Smooth muscle cell (in vitro differentiated cells): Measurements from ENCODE around the gene ORC6. TPM values are rescaled to one million over a fixed set of nuclear protein-coding genes. Genes with fewer than 3 reads are reported as not detected.
"Not testable (repeated sequence)": the region's sequence is repeated elsewhere in the genome, so short reads cannot be mapped to it uniquely, and the experiment has no call there.

Experiments
- DNase-seq: peaks from one replicate; lab custom pipeline; 2025; ENCODE audit not compliant: unreplicated experiment; lab: John Stamatoyannopoulos, UW
- H2AFZ ChIP-seq: fragments of 200-600 bp; sonication (generic); 2 replicates; pipeline ENCODE4 v1.6.0; 2016; ENCODE audit warnings: antibody characterized with exemption, low read depth, mild to moderate bottlenecking
- H3F3A ChIP-seq: fragments of 200-600 bp; sonication (generic); 2 replicates; pipeline ENCODE4 v1.6.0; 2017; ENCODE audit warnings: antibody characterized with exemption, low read depth
- H3K27ac ChIP-seq: fragments of 200-600 bp; sonication (generic); 2 replicates; pipeline ENCODE4 v1.5.1; 2016; ENCODE audit warnings: low read depth, mild to moderate bottlenecking
- H3K27me3 ChIP-seq: fragments of 200-600 bp; sonication (generic); 2 replicates; pipeline ENCODE4 v1.6.1; 2016; ENCODE audit warnings: low read depth, mild to moderate bottlenecking
- H3K36me3 ChIP-seq: fragments of 200-600 bp; sonication (generic); 2 replicates; pipeline ENCODE4 v1.5.1; 2016; ENCODE audit warnings: low read depth
- H3K4me1 ChIP-seq: fragments of 200-600 bp; sonication (generic); 2 replicates; pipeline ENCODE4 v1.5.1; 2016; ENCODE audit warnings: low read depth
- H3K4me2 ChIP-seq: fragments of 200-600 bp; sonication (generic); 2 replicates; pipeline ENCODE4 v1.6.0; 2016; ENCODE audit warnings: mild to moderate bottlenecking
- H3K4me3 ChIP-seq: fragments of 200-600 bp; sonication (generic); 2 replicates; pipeline ENCODE4 v1.5.1; 2016; ENCODE audit warnings: mild to moderate bottlenecking
- H3K79me2 ChIP-seq: fragments of 200-600 bp; sonication (generic); 2 replicates; pipeline ENCODE4 v1.6.0; 2016; ENCODE audit warnings: low read depth, mild to moderate bottlenecking
- H3K9ac ChIP-seq: fragments of 200-600 bp; sonication (generic); 2 replicates; pipeline ENCODE4 v1.6.0; 2016; ENCODE audit warnings: low read depth
- H3K9me3 ChIP-seq: fragments of 200-600 bp; sonication (generic); replicated peaks from 2 replicates; pipeline ENCODE4 v1.5.1; 2016; ENCODE audit warnings: low read depth
- H4K20me1 ChIP-seq: fragments of 200-600 bp; sonication (generic); 2 replicates; pipeline ENCODE4 v1.6.0; 2016; ENCODE audit warnings: low read depth
- WGBS: methylation state at CpG from one replicate; pipeline ENCODE4 v1.1.7; 2016; ENCODE audit warnings: low lambda C conversion rate; 5-methylcytosine and 5-hydroxymethylcytosine counted together
- polyA plus RNA-seq: library from polyadenylated mRNA; unstranded; fragments of >200 nt; fragmentation: Nextera tagmentation; extraction: Ambion mirVana; gene quantifications from 2 replicates; pipeline ENCODE4 v1.2.1, GENCODE V29; 2016
- total RNA-seq: library from RNA; depleted of rRNA; stranded (reverse); fragments of >200 nt; gene quantifications from 2 replicates; pipeline ENCODE4 v1.2.3, GENCODE V29; 2014
- TF ChIP-seq, protein P1 (sequence below): fragments of 200-600 bp; sonication (generic); IDR thresholded peaks from 2 replicates; pipeline ENCODE4 v1.5.1; 2017; ENCODE audit warnings: borderline replicate concordance, mild to moderate bottlenecking, antibody characterized with exemption; ENCODE audit not compliant: insufficient read depth, poor library complexity, severe bottlenecking

Gene ORC6
- total and polyA plus RNA-seq, 2 experiments from 2014 or later: 15.6 to 29.4 TPM

DNA sequence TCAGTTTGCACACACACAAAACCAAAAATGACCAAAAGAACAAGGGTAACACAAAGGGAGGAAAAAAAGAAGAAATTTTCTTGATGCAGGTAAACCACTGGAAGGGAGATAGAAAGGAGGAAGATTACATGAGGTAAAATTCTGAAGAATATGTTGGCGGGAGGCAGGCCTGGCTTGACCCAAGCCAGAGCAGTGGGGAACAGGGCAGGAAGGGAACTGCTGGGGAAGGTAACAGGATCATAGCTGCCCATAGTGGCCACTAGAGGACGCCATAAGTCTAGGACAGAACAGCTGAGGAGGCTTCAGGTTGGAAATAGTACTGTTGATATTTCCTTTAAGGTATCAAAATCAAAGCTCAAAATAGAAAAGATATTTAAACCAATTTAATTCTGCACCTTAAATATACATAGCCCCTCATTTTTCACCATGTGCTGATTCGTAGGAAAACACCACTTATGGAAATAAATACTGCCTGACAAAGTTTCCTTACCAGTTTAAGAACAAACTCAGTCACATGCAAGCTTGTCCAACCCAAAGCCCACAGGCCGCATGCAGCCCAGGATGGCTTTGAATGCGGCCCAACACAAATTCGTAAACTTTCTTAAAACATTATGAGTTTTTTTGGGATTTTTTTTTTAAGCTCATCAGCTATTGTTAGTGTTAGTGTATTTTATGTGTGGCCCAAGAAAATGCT, 16.0 kb upstream of the ORC6 start:
- H4K20me1 ChIP-seq: peaks cover 24% of the 10 kb centered on the region
- TF ChIP-seq, protein P1, sequence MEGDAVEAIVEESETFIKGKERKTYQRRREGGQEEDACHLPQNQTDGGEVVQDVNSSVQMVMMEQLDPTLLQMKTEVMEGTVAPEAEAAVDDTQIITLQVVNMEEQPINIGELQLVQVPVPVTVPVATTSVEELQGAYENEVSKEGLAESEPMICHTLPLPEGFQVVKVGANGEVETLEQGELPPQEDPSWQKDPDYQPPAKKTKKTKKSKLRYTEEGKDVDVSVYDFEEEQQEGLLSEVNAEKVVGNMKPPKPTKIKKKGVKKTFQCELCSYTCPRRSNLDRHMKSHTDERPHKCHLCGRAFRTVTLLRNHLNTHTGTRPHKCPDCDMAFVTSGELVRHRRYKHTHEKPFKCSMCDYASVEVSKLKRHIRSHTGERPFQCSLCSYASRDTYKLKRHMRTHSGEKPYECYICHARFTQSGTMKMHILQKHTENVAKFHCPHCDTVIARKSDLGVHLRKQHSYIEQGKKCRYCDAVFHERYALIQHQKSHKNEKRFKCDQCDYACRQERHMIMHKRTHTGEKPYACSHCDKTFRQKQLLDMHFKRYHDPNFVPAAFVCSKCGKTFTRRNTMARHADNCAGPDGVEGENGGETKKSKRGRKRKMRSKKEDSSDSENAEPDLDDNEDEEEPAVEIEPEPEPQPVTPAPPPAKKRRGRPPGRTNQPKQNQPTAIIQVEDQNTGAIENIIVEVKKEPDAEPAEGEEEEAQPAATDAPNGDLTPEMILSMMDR: peak; percentile 84
- no peak overlapping the region for H3K9ac ChIP-seq
- WGBS: 53% methylated on average over 6 of the region's 6 CpGs
- H3K36me3 ChIP-seq: peaks cover 26% of the 10 kb centered on the region
- no peaks in the 10 kb centered on the region for H3K79me2 ChIP-seq
- H3F3A ChIP-seq: no peaks in the 10 kb centered on the region
- no peak overlapping the region for H2AFZ ChIP-seq
- H3K4me3 ChIP-seq: no peak overlapping the region
- H3K4me2 ChIP-seq: no peak overlapping the region
- no peak for DNase-seq
- H3K4me1 ChIP-seq: no peaks in the 10 kb centered on the region
- H3K9me3 ChIP-seq: no peaks in the 10 kb centered on the region
- H3K27ac ChIP-seq: no peak overlapping the region
- no peaks in the 10 kb centered on the region for H3K27me3 ChIP-seq

DNA sequence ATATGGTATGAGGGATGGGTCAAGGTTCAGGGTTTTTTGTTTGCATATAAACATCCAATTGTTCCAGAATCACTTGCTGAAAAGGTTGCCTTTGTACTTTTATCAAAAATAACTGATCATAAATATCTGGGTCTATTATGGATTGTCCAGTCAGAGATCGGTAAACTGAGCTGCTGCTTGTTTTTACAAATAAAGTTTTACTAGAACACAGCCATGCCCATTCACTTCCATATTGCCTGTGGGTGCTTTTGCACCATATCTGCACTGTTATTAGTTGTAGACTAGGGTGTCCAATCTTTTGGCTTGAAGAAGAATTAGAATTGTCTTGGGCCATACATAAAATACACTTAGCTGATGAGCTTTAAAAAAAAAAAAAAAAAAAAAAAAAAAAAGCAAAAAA, 11.5 kb upstream of the ORC6 start:
- WGBS: 95% methylated on average over 1 of the region's 1 CpG

DNA sequence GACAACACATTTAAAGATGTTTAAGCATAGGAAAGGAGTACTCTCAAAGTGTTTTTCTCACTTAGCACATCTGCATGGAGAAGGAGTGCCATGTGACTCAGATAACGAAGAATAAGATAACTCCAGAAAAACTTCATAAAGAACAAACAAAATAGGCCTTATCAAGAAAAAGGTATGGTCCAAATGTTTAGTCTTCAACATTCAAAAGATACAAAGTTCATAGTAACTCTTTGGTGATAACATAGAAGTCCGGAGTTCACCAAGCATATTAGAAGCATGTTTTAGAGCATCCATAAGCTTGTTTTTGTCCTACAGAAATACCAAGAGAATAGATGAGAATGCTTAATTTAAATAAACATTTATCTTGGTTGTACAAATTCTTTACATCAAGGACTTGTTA, 7.6 kb upstream of the ORC6 start:
- 95% methylated on average over 2 of the region's 2 CpGs for WGBS
- H3K36me3 ChIP-seq, H3K27ac ChIP-seq, H3K4me1 ChIP-seq, H3K9ac ChIP-seq, H2AFZ ChIP-seq, H3K4me3 ChIP-seq, H3K4me2 ChIP-seq, DNase-seq, H3K9me3 ChIP-seq, H3F3A ChIP-seq, H3K27me3 ChIP-seq: not testable (repeated sequence)
- peaks cover 60% of the 10 kb centered on the region for H3K79me2 ChIP-seq
- H4K20me1 ChIP-seq: peaks cover 67% of the 10 kb centered on the region

More for the DNA sequence above, 11.5 kb upstream of the ORC6 start:
- peaks cover 21% of the 10 kb centered on the region for H3K79me2 ChIP-seq
- H4K20me1 ChIP-seq: peaks cover 32% of the 10 kb centered on the region
- not testable (repeated sequence) for H3K36me3 ChIP-seq, H3K4me2 ChIP-seq, H3K27me3 ChIP-seq, H3K27ac ChIP-seq, H3K9ac ChIP-seq, H3K9me3 ChIP-seq, DNase-seq, H2AFZ ChIP-seq, H3K4me3 ChIP-seq, H3F3A ChIP-seq, H3K4me1 ChIP-seq

DNA sequence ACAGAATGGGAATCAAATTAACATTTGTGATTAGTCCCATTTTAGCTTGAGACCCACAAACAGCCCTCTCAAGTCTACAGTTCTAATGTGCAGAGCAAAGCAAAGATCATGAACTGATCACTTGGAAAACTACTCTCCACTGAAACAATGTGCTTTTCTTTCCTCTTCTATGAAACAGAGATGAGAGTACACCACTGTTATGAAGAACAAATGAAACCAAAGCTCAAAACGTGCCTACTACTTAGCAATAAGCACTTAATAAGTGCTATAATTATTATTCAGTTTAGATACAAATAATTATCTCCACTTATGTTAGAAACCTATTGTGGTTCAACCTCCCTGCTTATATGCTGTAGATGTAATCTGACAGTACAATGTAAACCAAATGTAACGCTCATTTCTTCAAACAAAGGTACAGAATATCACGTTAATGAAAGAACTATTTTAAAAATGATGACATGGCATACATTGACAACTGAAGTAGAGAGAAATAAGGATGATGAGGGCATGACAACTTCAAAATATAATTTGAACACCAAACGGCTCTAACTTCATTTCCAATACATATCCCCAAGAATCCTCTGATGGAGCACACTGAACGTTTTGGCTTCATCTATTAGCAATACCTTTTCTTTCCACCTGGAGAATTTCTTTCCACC, 2.5 kb upstream of the ORC6 start:
- no peak overlapping the region for H3K27ac ChIP-seq
- peaks cover 27% of the 10 kb centered on the region for H3K4me1 ChIP-seq
- TF ChIP-seq, protein P1: no peak
- peaks cover 69% of the 10 kb centered on the region for H4K20me1 ChIP-seq
- no peaks in the 10 kb centered on the region for H3K27me3 ChIP-seq
- H3K36me3 ChIP-seq: no peaks in the 10 kb centered on the region
- H3K4me2 ChIP-seq: peak overlapping the region; percentile 92
- DNase-seq: no peak
- H3F3A ChIP-seq: peaks cover 15% of the 10 kb centered on the region
- H3K9me3 ChIP-seq: no peaks in the 10 kb centered on the region
- peaks cover 77% of the 10 kb centered on the region for H3K79me2 ChIP-seq
- peak overlapping the region; percentile 88 for H3K9ac ChIP-seq
- no peak overlapping the region for H2AFZ ChIP-seq
- H3K4me3 ChIP-seq: peak overlapping the region; percentile 90
- WGBS: 61% methylated on average over 5 of the region's 5 CpGs
